Natural killer cell (primary cell): ENCODE data around the gene UGT1A6. TPM values are rescaled to one million over a fixed set of nuclear protein-coding genes. Genes with fewer than 3 reads are reported as not detected.
"Not testable (repeated sequence)": the region's sequence is repeated elsewhere in the genome, so short reads cannot be mapped to it uniquely, and the experiment has no call there.

Experiments
- ATAC-seq, 3 donors: fragments of 150-1000 bp in 2 of 3; fragments of 200-7000 bp in 1 of 3; cut with Tn5 transposase; 1 replicate in 1 of 3; 2 replicates in 2 of 3; pipeline ENCODE4 v1.10.0; 2021; ENCODE audit warnings: mild to moderate bottlenecking in 2 of 3, moderate library complexity in 2 of 3
- DNase-seq, 2 donors: peaks; one replicate each; pipeline versions ENCODE4 v3.0.0 to v3.0.0-alpha.2; 2013 to 2021; ENCODE audit warnings: mixed read lengths in 1 of 2
- H3K27ac ChIP-seq: one replicate; pipeline ENCODE4 v1.5.1; 2013; ENCODE audit warnings: mild to moderate bottlenecking, low read length
- H3K27me3 ChIP-seq: one replicate; pipeline ENCODE4 v1.6.1; 2013; ENCODE audit warnings: low read length; ENCODE audit not compliant: control insufficient read depth, insufficient read depth
- H3K36me3 ChIP-seq: one replicate; pipeline ENCODE4 v1.6.1; 2013; ENCODE audit warnings: low read length; ENCODE audit not compliant: control insufficient read depth, insufficient read depth
- H3K4me1 ChIP-seq: one replicate; pipeline ENCODE4 v1.6.1; 2013; ENCODE audit warnings: low read length; ENCODE audit not compliant: control insufficient read depth, insufficient read depth
- H3K4me3 ChIP-seq: one replicate; pipeline ENCODE4 v1.5.1; 2013; ENCODE audit warnings: low read length
- H3K9me3 ChIP-seq: one replicate; pipeline ENCODE4 v1.6.1; 2013; ENCODE audit warnings: low read length; ENCODE audit not compliant: control insufficient read depth, insufficient read depth
- H3K27ac Mint-ChIP-seq, 2 donors: one replicate each; pipeline ENCODE4 v1.8.0; 2022; ENCODE audit warnings: mild to moderate bottlenecking in 2 of 2, mixed read lengths in 2 of 2, moderate library complexity in 1 of 2
- H3K27me3 Mint-ChIP-seq, 2 donors: one replicate each; pipeline ENCODE4 v1.8.0; 2022; ENCODE audit warnings: low read depth in 2 of 2, mixed read lengths in 2 of 2
- H3K36me3 Mint-ChIP-seq: one replicate; pipeline ENCODE4 v1.8.0; 2022; ENCODE audit warnings: mixed read lengths
- H3K4me1 Mint-ChIP-seq, 2 donors: one replicate each; pipeline ENCODE4 v1.8.0; 2022; ENCODE audit warnings: mixed read lengths in 2 of 2
- H3K4me3 Mint-ChIP-seq: one replicate; pipeline ENCODE4 v1.8.0; 2022; ENCODE audit warnings: mild to moderate bottlenecking, moderate library complexity, mixed read lengths
- H3K9me3 Mint-ChIP-seq, 2 donors: one replicate each; pipeline ENCODE4 v1.8.0; 2022; ENCODE audit warnings: mixed read lengths in 2 of 2
- CTCF ChIP-seq: fragments of 200-600 bp; IDR thresholded peaks from one replicate; pipeline ENCODE4 v1.8.0; 2022; ENCODE audit warnings: antibody characterized with exemption
- WGBS: methylation state at CpG from one replicate; pipeline ENCODE4 v1.1.7; 2013; ENCODE audit warnings: missing lambda C conversion rate; ENCODE audit not compliant: insufficient coverage; 5-methylcytosine and 5-hydroxymethylcytosine counted together
- intact Hi-C: fragments of 100-400 bp; cut with micrococcal nuclease; formaldehyde crosslinking; loops from one replicate; pipeline ENCODE4 v1.14.2; 2022
- total RNA-seq, 4 donors: library from RNA; stranded (reverse); fragments of 120-200 nt in 1 of 4; gene quantifications; one replicate each; pipeline versions ENCODE4 v1.2.3 to v1.2.4, GENCODE V29; 2013 to 2022

Gene UGT1A6
- total RNA-seq, 3 donors from 2014 or later (not counting 1 experiment from before 2014, with no cell fraction given), result not detected

- Histone ChIP-seq H3K36me3 (no peaks in the 10 kb centered on the region), H3K4me3 (no peak overlapping the region), H3K27me3 (no peaks in the 10 kb centered on the region), H3K27ac (no peak overlapping the region), H3K4me1 (no peaks in the 10 kb centered on the region), H3K9me3 (no peaks in the 10 kb centered on the region)
- ATAC-seq (no peak), DNase-seq (no peak)
- H3K36me3 Mint-ChIP-seq, result peaks cover 7% of the 10 kb centered on the region
- intact Hi-C loops, result no loop called here
- H3K4me3 Mint-ChIP-seq, result no peak overlapping the region
- no peaks in the 10 kb centered on the region for H3K9me3 Mint-ChIP-seq
- H3K4me1 Mint-ChIP-seq, result no peaks in the 10 kb centered on the region
- WGBS, result 82% methylated on average over 4 of the region's 5 CpGs
- H3K27ac Mint-ChIP-seq, result no peak overlapping the region
- no peak for TF ChIP-seq CTCF
- peaks cover 27 to 48% of the 10 kb centered on the region in 2 donors for H3K27me3 Mint-ChIP-seq
Measured at GRCh38 chr2:233745073-233745755, 52.5 kb downstream of the UGT1A6 start.

GRCh38 chr2:233745838-233746237 is 53.1 kb downstream of the UGT1A6 start:
- H3K36me3 Mint-ChIP-seq, H3K36me3 ChIP-seq, H3K27ac Mint-ChIP-seq, H3K9me3 ChIP-seq, H3K4me1 ChIP-seq, H3K4me1 Mint-ChIP-seq, H3K4me3 Mint-ChIP-seq, H3K4me3 ChIP-seq, DNase-seq, intact Hi-C loops, ATAC-seq, H3K27ac ChIP-seq, H3K9me3 Mint-ChIP-seq, H3K27me3 ChIP-seq: not testable (repeated sequence)
- 68% methylated on average over 2 of the region's 2 CpGs for WGBS
- H3K27me3 Mint-ChIP-seq, result peaks cover 25 to 43% of the 10 kb centered on the region in 2 donors

GRCh38 chr2:233746475-233747282 is 54.0 kb downstream of the UGT1A6 start:
- Mint-ChIP-seq H3K27ac (no peak overlapping the region), H3K4me1 (no peaks in the 10 kb centered on the region), H3K9me3 (no peaks in the 10 kb centered on the region), H3K4me3 (no peak overlapping the region), H3K36me3 (peaks cover 9% of the 10 kb centered on the region), H3K27me3 (peaks cover 27 to 41% of the 10 kb centered on the region in 2 donors)
- WGBS, result 85% methylated on average over 10 of the region's 10 CpGs
- H3K4me1 ChIP-seq, result no peaks in the 10 kb centered on the region
- H3K4me3 ChIP-seq, result no peak overlapping the region
- H3K36me3 ChIP-seq, result no peaks in the 10 kb centered on the region
- intact Hi-C loops, result no loop called here
- ATAC-seq (no peak), DNase-seq (no peak)
- H3K27ac ChIP-seq, result no peak overlapping the region
- peaks cover 10% of the 10 kb centered on the region for H3K9me3 ChIP-seq
- TF ChIP-seq CTCF, result no peak
- peaks cover 4% of the 10 kb centered on the region for H3K27me3 ChIP-seq

GRCh38 chr2:233747283-233747544 is 54.5 kb downstream of the UGT1A6 start:
- Mint-ChIP-seq H3K27ac (no peak overlapping the region), H3K27me3 (peaks cover 29 to 41% of the 10 kb centered on the region in 2 donors), H3K36me3 (peaks cover 9% of the 10 kb centered on the region), H3K4me1 (no peaks in the 10 kb centered on the region), H3K9me3 (no peaks in the 10 kb centered on the region), H3K4me3 (no peak overlapping the region)
- Histone ChIP-seq H3K4me1 (no peaks in the 10 kb centered on the region), H3K27ac (no peak overlapping the region), H3K27me3 (peaks cover 4% of the 10 kb centered on the region), H3K9me3 (peaks cover 10% of the 10 kb centered on the region), H3K36me3 (no peaks in the 10 kb centered on the region), H3K4me3 (no peak overlapping the region)
- 97% methylated on average over 6 of the region's 6 CpGs for WGBS
- DNase-seq (no peak), ATAC-seq (no peak)
- intact Hi-C loops, result no loop called here
- no peak for TF ChIP-seq CTCF

- H3K27me3 Mint-ChIP-seq, result peaks cover 32 to 52% of the 10 kb centered on the region in 2 donors
- WGBS, result 92% methylated on average over 1 of the region's 2 CpGs
- H3K27ac ChIP-seq, H3K27me3 ChIP-seq, H3K36me3 ChIP-seq, H3K4me1 Mint-ChIP-seq, intact Hi-C loops, H3K4me3 Mint-ChIP-seq, H3K27ac Mint-ChIP-seq, H3K36me3 Mint-ChIP-seq, H3K9me3 Mint-ChIP-seq, DNase-seq, H3K4me1 ChIP-seq, H3K4me3 ChIP-seq: not testable (repeated sequence)
- peaks cover 10% of the 10 kb centered on the region for H3K9me3 ChIP-seq
- peak in 1 of 3 donors; percentile 17 for ATAC-seq
Measured at GRCh38 chr2:233750689-233751088, 58.0 kb downstream of the UGT1A6 start.
